NCI-H128 (cell line): ENCODE results near the gene RAB28.

Source experiments
- DNase-seq: peaks from one replicate; lab custom pipeline; 2025; ENCODE audit not compliant: unreplicated experiment; lab: John Stamatoyannopoulos, UW

Gene RAB28

GRCh38 chr4:13323921-13324320, 160.2 kb downstream of the RAB28 start:
- DNase-seq = no peak

DNA sequence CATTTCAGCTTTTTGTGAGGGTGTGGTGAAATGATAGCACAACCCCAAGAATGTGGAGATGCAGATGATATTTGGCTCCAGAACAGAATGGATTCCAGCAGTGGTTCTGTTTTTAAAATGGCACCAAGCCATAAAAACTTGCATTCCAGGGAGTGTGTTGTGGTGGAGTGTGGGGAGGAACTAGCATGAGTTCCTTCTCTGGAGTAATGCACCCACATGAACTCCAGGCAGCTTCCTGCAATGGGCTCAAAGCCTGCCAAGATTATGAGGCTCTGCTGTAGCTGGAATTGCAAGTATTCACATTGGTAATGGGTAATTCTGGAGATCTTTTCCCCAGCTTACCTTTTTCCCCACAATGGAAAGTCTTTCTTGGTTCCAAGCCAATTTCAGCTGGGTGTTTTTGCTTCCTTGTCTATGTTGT, 161.4 kb downstream of the RAB28 start:
- DNase-seq = no peak
